A673 (cell line): Measurements from ENCODE around the gene CBFA2T3. TPM values are rescaled to one million over a fixed set of nuclear protein-coding genes. Genes with fewer than 3 reads are reported as not detected.

Source experiments
- BruUV-seq: library from RNA; stranded (reverse); fragments of 400-500 nt; replicated peaks from 2 replicates; lab custom pipeline; 2021; lab: Mats Ljungman, UMichigan
- CTCF ChIA-PET: fragments of 300-600 bp; sonication (Branson Sonifier 250); formaldehyde crosslinking; loops from one replicate; lab custom pipeline; 2022; ENCODE audit warnings: antibody characterized with exemption; lab: Charles Lee
- POLR2A ChIA-PET: fragments of 300-600 bp; sonication (Branson Sonifier 250); formaldehyde crosslinking; loops from one replicate; lab custom pipeline; 2022; ENCODE audit warnings: antibody characterized with exemption; ENCODE audit not compliant: low non-redundant PET; lab: Charles Lee
- DNase-seq: peaks from one replicate; pipeline ENCODE4 v3.0.0-alpha.2; 2015; ENCODE audit warnings: low spot score
- H3K27ac ChIP-seq: fragments of 200-600 bp; sonication (generic); 2 replicates; pipeline ENCODE4 v1.5.1; 2016; ENCODE audit warnings: mixed run types, low read depth, mild to moderate bottlenecking, mixed read lengths, antibody characterized with exemption, low read length; ENCODE audit not compliant: poor library complexity, severe bottlenecking
- H3K27me3 ChIP-seq: fragments of 200-600 bp; sonication (generic); replicated peaks from 2 replicates; pipeline ENCODE4 v1.6.1; 2017; ENCODE audit warnings: mixed run types, low read depth, mild to moderate bottlenecking, mixed read lengths, antibody characterized with exemption, low read length; ENCODE audit not compliant: insufficient read depth, poor library complexity
- H3K36me3 ChIP-seq: fragments of 200-600 bp; sonication (generic); 2 replicates; pipeline ENCODE4 v1.6.1; 2016; ENCODE audit warnings: mixed run types, mild to moderate bottlenecking, mixed read lengths, antibody characterized with exemption, low read length; ENCODE audit not compliant: insufficient read depth, poor library complexity, severe bottlenecking
- H3K4me1 ChIP-seq: fragments of 200-600 bp; sonication (generic); 2 replicates; pipeline ENCODE4 v1.6.1; 2017; ENCODE audit warnings: mixed run types, mild to moderate bottlenecking, mixed read lengths, antibody characterized with exemption, low read length; ENCODE audit not compliant: insufficient read depth, poor library complexity, severe bottlenecking
- H3K4me3 ChIP-seq: fragments of 200-600 bp; sonication (generic); 2 replicates; pipeline ENCODE4 v1.5.1; 2016; ENCODE audit warnings: low read depth, mixed run types, mild to moderate bottlenecking, mixed read lengths, low read length; ENCODE audit not compliant: poor library complexity, severe bottlenecking
- H3K9me3 ChIP-seq: fragments of 200-600 bp; sonication (generic); 2 replicates; pipeline ENCODE4 v1.6.1; 2016; ENCODE audit warnings: mixed run types, low read depth, mild to moderate bottlenecking, mixed read lengths, antibody characterized with exemption, low read length; ENCODE audit not compliant: poor library complexity, severe bottlenecking
- CTCF ChIP-seq: fragments of 300-800, 200-600 bp; sonication (generic); conservative IDR thresholded peaks from 2 replicates; pipeline ENCODE4 v1.5.1; 2017; ENCODE audit warnings: low read depth, mild to moderate bottlenecking, antibody characterized with exemption, low read length, moderate library complexity, mixed read lengths
- EZH2 ChIP-seq: fragments of 200-600 bp; sonication (generic); IDR thresholded peaks from 2 replicates; pipeline ENCODE4 v1.6.1; 2017; ENCODE audit warnings: borderline replicate concordance, low read depth, mild to moderate bottlenecking, mixed read lengths, antibody characterized with exemption, low read length; ENCODE audit not compliant: poor library complexity, severe bottlenecking
- intact Hi-C: fragments of 100-400 bp; cut with micrococcal nuclease; formaldehyde crosslinking; loops from one replicate; pipeline ENCODE4 v1.10.0; 2022; ENCODE audit not compliant: unreplicated experiment
- total RNA-seq: library from RNA; stranded (reverse); gene quantifications from 2 replicates; pipeline ENCODE4 v1.2.3, GENCODE V29; 2021

CBFA2T3 gene
- total RNA-seq, 1 experiment from 2014 or later, result 1.7 TPM

GRCh38 chr16:88936556-88937205 lies 40.3 kb downstream of the CBFA2T3 start:
- Histone ChIP-seq H3K27me3 (peaks cover 18% of the 10 kb centered on the region), H3K4me1 (peaks cover 10% of the 10 kb centered on the region), H3K36me3 (no peaks in the 10 kb centered on the region), H3K27ac (no peak overlapping the region), H3K9me3 (no peaks in the 10 kb centered on the region), H3K4me3 (no peak overlapping the region)
- ChIA-PET CTCF (no interaction called here), POLR2A (no interaction called here)
- no TSS peak for BruUV-seq
- DNase-seq, result no peak
- intact Hi-C loops, result no loop called here
- no peak for TF ChIP-seq EZH2
- TF ChIP-seq CTCF, result no peak

GRCh38 chr16:88936008-88936555 lies 40.9 kb downstream of the CBFA2T3 start:
- H3K36me3 ChIP-seq, result no peaks in the 10 kb centered on the region
- intact Hi-C loops, result no loop called here
- BruUV-seq, result no TSS peak
- CTCF ChIA-PET, result no interaction called here
- no peak overlapping the region for H3K27ac ChIP-seq
- no peak overlapping the region for H3K4me3 ChIP-seq
- POLR2A ChIA-PET, result no interaction called here
- no peaks in the 10 kb centered on the region for H3K9me3 ChIP-seq
- H3K4me1 ChIP-seq, result peaks cover 10% of the 10 kb centered on the region
- TF ChIP-seq EZH2 (no peak), CTCF (no peak)
- H3K27me3 ChIP-seq, result peaks cover 18% of the 10 kb centered on the region
- DNase-seq, result no peak

- TF ChIP-seq EZH2, result no peak
- TF ChIP-seq CTCF, result no peak
- no peak overlapping the region for H3K4me3 ChIP-seq
- H3K36me3 ChIP-seq, result no peaks in the 10 kb centered on the region
- no TSS peak for BruUV-seq
- POLR2A ChIA-PET, result no interaction called here
- peaks cover under 1% of the 10 kb centered on the region for H3K27me3 ChIP-seq
- no peaks in the 10 kb centered on the region for H3K9me3 ChIP-seq
- CTCF ChIA-PET, result no interaction called here
- DNase-seq, result no peak
- H3K27ac ChIP-seq, result no peak overlapping the region
- H3K4me1 ChIP-seq, result peaks cover 2% of the 10 kb centered on the region
- intact Hi-C loops, result no loop called here
Observed at GRCh38 chr16:88934066-88934667, 42.8 kb downstream of the CBFA2T3 start.
